ENCODE data around the gene MYLIP.

- TF ChIP-seq CTCF (IDR thresholded peaks at IDR 0.05), result no peak
- TF ChIP-seq POLR2A (IDR thresholded peaks at IDR 0.05), result no peak
- TF ChIP-seq POLR2AphosphoS5 (IDR thresholded peaks at IDR 0.05), result no peak
- no peak for TF ChIP-seq EP300 (IDR thresholded peaks at IDR 0.05)
These were observed 28.6 kb downstream of the MYLIP start for GRCh38 chr6:16157492-16157891.

All from gastroesophageal sphincter (tissue), 3 donors.